GM04503 (cell line): ENCODE data around the gene ANKRD40CL.

Experiments
- DNase-seq: peaks from one replicate; pipeline ENCODE4 v3.0.0-alpha.2; 2012; ENCODE audit warnings: low read depth

The ANKRD40CL gene

DNA sequence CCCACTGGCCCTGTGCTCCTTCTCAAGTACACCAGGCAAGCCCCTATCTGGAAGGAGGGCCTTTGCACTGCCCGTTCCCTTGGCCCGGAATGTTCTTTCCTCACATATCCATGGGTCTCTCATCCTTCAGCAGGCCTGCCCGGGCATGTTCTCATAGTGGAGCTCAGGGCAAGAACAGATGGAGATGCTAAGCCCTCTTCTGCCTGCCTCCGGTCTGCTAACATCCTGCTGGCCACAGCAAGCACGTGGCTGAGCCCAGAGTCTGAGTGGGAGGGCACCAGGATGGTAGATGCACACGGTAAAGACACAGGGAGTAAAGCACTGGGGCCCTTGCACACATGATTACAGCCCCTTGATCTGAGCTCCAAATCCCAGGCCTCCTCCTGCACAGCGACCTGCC, 19.8 kb upstream of the ANKRD40CL start:
- no peak for DNase-seq

DNA sequence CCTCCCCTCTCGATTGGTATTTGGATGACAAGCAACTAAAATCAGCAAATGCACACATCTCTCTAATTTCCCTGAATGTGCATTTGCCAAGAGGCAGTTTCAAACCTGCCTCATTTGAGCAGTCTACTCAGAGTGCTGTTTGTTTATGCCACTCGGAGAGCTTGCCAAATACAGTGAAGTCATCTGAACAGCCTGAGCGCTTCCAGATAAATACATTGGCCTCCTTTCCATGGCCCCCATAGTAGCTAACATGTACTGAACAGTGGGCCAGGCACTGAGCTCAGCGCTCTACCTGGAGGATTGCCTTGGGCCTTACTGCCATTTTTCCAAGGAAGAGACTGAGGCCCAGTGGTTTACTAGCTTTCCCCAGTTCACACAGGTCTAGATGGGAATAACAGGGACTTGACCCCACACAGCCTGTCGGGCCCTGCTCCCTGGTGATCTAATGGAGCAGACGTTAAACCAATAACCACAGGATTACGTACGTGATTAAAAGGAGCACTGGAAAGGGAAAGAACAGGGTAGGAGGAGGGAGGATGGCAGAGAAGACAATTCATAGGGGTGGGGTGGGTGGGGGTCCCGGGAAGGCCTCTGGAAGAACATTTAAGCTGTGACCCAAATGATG, 18.7 kb upstream of the ANKRD40CL start:
- DNase-seq, result peak; percentile 29

DNA sequence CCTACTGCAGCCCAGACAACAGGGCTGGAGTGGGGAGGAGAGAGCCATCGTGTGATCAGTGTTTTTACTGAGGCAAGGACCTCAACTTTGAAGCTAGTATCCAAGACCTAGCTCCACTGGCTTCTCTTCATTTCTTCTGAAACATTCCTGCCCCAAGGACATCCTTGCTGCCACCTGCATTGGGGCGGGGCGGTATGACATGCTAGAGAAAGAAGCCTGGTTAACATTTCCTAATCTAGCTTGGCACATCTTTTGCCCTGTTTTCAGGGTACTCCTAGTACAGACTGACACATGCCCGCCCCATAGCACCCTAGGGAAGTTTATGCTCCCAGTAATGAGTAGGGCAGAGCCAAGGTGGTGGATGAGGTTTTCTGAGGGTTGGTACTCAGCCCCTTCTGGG, 17.8 kb upstream of the ANKRD40CL start:
- no peak for DNase-seq

DNA sequence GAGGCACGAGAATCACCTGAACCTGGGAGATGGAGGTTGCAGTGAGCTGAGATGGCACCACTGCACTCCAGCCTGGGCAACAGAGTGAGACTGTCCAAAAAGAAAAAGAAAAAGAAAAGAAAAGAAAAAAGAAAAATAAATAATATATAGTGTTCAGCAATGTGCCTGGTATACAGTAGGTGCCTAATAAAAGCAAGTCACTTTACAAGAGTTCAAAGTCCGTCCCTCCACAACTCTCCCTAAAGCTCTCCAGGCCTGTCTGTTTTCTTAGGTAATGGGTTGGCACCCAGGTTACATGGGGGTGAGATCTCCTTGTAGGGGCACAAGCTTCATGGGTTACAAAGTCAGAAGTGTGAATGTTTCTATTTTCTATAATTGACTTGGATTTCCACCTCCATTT, 16.6 kb upstream of the ANKRD40CL start:
- DNase-seq, result no peak

DNA sequence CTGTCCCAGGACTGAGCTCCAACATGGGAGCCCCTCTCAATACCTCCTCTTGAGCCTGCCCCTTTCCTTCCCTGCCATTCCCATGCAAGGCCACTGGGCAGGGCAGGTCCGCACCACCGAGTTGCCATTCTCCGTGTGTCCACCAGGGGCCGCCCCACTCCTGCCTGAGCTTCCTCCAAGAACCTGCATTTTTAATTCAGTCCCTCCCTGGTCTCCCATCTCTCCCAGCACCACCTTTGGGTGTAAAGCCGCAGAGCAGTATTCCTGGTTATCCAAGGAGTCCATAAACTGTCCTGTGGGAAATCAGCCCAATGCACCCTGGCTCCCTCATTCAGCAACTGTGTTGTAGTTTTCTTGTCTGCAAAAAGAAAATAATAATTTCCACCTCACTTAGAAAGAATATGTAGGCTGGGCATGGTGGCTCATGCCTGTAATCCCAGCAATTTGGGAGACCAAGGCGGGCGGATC, 15.9 kb upstream of the ANKRD40CL start:
- peak; percentile 26 for DNase-seq

DNA sequence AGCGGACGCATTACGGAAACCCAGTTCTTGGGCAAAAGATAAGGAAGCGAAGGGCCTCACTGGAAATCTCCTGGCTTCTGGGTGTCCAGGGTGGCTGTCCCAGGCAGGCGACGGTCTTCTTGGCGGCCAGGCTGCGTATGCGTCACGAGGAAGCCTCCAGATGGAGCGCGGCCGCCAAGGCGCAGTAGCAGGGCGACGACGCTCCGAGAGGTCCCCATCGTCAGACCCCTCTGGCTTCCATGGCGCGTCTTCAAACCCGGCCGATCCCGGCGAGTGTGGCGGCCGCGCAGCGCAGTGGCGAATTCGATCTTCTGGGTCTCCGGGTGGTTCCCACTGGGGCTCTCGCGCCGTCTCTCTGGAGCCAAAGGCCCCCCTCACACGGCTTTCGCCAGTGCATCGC, 13.8 kb upstream of the ANKRD40CL start:
- no peak for DNase-seq

DNA sequence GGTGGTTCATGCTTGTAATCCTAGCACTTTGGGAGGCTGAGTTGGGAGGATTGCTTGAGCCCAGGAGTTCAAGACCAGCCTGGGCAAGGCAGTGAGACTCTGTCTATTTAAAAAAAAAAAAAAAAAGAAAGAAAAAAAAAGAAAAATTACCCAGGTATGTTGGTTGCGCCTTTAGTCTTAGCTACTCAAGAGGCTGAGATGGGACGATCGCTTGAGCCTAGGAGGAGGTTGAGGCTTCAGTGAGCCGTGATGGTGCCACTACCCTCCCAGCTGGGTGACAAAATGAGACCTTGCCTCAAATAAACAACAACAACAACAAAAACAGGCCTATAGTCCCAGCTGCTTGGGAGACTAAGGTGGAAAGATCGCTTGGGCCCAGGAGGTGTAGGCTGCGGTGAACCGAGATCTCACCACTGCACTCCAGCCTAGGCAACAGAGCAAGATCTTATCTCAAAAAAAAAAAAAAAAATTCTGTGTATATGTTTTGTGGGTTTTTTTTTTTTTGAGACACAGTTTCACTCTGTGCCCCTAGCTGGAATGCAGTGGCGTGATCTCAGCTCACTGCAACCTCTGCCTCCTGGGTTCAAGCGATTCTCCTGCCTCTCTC, 12.5 kb upstream of the ANKRD40CL start:
- DNase-seq, result no peak

DNA sequence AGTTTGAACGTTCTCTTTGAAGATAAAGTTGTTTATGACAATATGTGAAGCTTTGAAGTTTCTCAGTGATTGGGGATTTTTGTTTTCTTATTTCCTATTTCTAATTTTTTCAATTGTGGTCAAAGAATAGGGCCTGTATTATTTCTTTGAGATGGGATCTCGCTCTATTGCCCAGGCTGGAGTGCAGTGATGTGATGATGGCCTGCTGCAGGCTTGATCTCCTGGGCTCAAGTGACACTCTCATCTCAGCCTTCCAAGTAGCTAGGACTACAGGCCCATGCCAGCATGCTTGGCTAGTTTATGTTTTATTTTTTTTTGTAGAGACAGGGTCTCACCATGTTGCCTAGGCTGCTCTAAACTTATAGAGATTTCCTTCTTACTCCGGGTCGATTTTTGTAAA, 11.7 kb upstream of the ANKRD40CL start:
- DNase-seq, result no peak

DNA sequence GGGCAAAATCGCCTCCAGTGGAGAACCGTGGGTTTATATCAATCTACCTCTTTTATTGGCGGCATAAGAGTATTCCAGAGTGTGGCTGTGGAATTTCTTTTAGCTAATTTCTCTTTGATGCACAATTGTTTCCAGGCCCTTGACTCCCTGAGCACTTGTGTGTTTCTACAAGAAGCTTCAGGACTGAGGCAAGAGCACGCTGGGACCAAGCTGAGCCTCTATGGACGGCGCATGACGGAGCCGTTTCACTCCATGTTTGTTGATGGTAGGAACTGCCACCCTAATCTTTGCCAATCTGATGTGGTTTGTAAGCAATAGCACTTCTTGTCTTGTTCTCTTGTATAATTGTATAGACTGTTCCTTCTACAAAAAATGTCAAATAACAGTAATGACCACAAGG, 11.2 kb upstream of the ANKRD40CL start:
- no peak for DNase-seq

DNA sequence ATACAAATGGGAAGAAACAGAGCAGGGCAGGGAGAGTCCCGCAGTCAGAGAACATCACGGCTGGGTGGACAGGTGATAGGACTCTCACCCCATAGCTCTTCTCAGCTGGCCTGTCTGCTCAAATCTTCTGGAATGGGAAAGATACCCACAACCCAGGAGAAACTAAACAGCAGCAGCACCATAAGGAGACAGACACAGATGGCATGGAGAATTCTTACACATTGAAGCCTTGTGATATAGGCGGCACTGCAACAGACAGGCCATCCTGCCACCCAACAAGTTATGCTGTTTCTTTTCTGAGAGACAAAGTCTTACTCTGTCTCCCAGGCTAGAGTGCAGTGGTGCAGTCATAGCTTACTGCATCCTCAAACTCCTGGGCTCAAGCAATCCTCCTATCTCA, 8.6 kb upstream of the ANKRD40CL start:
- DNase-seq, result no peak

DNA sequence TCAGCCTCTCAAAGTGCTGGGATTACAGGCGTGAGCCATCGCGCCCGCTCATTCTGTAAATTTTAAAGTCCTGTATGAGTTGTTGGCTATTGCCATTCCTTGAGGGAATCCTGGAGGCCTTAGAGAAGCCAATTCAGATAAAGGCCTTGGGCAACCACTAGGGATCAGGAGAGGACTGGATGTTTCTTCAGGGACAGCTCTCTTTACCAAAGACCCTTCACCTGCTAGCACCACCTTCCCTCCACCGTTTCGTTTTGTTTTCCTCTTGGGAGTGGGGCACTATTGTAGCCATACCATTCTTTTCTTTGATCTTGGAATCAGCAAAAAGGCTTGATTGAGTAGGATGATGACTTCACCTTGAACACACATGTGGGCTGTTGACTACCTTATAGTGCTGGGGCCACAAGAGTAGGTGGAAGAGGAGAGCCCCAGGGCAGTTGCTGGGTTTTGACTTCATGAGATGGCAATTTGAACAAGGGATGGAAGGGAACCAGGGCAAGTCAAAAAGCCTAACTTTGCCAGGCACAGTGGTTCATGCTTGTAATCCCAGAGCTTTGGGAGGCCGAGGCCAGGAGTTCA, 7.0 kb upstream of the ANKRD40CL start:
- no peak for DNase-seq

DNA sequence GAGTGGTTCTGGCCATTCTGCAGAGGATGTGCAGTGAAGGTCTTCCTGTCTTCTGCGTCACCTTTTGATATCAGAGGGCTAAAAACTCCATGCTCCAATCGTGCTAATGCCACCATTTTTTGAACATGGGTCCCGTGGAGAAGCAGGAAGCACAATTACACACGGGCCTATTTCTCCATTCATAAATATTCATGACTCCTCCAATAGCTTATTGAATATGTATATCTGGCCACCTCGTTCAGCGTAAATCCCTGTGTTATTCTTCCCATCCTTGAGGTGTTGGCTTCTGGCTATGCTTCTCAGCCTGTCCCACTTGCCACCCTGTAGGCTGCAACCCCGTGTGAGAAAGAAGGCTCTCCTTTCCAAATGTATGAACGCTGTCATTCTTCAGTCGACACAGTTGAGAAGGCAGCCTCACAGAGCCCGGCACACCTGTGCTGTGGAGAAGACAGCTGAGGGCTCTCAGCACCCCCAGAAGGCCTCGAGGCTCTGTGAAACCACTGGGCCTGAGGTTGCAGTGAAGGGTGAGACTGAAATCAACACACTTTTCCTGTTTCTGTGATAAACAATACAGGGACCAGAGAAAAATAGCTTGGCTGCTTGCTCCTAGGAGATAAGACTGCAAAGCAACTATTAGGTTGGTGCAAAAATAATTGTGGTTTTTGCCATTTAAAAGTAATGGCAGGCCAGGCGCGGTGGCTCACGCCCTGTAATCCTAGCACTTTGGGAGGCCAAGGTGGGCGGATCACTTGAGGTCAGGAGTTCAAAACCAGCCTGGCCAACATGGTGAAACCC, 4.9 kb upstream of the ANKRD40CL start:
- DNase-seq, result no peak

DNA sequence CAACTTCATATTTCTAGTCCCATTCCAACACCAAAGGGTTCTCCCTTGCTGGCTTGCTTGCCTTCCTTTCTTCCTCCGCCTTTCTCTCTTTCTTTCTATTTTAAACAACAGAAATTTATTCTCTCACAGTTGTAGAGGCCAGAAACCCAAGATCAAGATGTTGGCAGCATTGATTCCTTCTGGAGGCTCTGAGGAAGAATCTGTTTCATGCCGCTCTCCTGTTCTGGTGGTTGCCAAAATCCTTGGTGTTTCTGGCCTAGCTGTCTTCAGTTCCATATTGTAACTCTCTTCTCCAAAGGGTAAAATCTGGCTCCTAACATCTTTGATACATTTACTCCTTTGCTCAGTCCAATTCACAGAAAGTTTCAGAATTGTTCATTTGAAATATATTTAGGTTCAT, 3.0 kb upstream of the ANKRD40CL start:
- no peak for DNase-seq

DNA sequence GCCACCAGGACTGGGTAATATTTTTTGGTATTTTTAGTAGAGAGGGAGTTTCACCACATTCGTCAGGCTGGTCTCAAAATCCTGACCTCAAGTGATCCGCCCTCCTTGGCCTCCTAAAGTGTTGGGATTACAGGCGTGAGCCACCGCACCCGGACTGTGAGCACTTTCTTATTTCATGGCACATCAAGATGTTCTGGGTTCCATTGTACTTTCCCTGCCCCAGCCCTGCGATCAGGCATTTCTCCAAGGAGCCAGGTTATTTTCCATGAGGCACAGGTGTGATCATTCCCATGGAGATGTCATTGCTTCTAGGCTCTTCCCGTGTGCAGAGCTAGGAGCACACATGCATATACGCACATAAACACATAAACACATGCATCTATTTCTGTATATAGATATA, 2.6 kb upstream of the ANKRD40CL start:
- no peak for DNase-seq

DNA sequence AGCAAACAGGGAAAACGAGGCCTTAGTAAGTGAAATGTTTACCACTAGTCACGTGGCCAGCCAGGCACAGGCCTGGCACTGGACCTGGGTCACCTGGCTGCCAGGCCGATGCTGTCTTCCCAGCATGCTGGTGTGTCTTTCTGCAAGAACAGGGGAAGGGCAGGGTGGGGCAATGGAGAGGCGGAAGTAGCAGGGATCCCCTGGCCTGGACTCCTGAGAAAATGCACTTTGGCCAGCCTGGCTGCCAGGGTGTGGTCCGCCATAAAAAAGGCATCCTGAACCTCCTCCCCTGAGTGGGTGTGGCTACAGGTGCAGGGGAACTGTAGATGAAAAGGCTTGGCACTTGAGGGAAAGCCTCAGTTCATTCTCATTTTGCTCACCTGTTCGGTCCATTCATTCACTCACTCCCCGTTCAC, 1.0 kb upstream of the ANKRD40CL start:
- DNase-seq, result no peak

DNA sequence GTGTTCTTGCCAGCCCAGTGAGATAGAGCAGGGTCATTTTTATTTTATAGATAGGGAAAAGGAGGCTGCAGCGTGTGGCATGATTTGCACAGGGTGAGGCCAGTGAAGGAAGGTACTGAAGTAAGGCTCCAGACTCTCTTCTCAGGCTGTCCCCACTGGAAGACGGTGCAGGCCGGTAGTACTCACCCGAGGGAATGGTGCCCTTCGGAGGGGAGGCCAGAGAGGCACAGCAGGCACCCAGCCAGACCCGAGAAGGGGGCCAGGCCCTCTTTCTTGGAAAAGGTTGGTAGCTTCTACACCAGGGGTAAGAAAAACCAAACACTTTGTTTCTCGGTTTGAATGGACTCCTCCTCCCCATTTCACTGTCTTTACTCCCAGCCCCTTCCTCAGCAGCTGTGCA, 288 bp downstream of the ANKRD40CL start:
- no peak for DNase-seq

DNA sequence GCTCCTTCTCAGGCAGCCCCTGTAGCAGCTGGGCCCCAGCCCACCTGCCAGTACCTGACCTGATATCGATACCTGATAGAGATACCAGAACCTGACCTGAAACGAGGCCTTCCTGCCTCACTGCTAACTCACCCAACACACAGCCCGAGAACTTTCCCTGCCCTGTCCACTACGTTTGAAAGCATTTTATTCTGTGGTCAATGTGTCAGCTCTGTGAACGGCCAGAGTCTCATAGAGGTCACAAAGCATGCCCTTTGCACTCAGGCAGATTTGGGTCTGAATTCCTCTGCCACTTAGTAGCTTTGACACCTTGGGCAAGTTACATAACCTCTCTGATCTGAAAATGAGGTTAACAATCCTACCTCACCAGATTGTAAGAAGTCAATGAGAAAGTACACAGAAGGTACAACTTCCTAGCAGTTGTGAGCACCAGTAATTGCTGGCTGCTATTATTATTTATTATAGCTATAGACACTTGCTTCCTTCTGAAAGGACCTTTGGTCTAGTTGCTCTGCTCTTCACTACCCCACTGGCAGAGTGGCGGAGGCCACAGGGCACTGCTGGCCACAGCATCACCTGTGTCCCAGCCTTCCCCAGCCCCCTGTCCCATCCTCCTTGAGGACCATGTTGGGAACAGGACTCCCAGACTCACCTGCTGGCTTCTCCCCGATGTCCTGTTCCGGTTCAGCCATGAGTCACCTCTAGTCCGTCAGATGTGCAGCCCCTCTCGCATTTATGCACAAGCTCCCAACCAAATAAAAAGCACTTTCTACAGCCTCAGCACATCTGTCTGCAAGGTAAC, 895 bp downstream of the ANKRD40CL start:
- no peak for DNase-seq

DNA sequence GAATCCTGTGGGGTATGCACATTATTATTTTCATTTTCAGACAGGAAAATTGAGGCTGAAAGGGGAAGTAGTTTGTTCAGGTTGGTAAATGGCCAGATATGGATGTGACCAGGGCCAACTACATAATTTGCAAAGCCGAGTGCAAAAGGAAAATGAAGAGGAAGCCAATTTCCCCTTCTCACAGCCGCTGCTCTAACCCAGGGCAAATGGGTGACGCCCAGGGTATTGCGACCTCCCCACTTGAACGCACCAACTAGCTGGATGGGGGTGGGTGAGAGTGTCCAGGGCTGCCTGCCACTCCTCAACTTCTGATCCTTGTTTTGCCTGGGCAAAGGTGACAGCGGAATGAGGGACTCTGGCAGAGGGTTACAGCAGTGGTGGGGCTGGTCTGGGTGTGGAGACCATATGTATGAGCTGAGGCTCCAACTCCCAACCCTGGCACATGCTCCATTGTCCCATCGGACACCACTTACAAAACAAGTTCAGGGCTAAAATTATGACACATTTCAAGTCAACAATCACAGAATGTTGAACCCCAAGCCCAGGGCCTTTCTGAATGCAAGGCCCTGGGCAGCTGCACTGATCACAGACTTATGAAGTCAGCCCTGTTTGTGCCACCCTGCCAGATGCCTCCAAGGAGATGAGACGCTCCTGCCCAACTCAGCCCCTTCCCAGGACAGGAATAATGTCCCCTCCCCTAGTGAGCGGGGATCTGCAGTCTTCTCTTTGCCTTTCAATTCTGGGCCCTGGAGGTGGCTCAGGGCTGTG, 1.7 kb downstream of the ANKRD40CL start:
- no peak for DNase-seq

DNA sequence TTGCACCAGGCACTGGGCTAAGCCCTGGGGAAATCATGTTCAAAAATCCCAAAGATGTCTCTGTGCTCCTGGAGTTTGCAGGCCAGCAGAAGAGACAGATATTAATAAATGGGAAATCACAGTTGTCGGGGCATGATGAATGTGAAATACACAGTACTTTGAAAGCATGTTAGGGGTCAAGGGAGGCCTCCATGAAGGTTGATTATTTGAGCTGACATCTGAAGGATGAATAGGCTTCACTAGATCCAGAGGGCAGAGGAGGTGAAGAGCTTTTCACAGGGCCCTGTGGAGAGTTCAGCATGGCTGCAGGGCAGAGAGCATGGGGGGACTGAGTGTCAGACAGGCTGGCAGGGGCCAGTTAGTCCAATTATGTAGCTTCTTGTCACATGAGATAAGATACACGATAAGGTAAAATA, 2.6 kb downstream of the ANKRD40CL start:
- no peak for DNase-seq

DNA sequence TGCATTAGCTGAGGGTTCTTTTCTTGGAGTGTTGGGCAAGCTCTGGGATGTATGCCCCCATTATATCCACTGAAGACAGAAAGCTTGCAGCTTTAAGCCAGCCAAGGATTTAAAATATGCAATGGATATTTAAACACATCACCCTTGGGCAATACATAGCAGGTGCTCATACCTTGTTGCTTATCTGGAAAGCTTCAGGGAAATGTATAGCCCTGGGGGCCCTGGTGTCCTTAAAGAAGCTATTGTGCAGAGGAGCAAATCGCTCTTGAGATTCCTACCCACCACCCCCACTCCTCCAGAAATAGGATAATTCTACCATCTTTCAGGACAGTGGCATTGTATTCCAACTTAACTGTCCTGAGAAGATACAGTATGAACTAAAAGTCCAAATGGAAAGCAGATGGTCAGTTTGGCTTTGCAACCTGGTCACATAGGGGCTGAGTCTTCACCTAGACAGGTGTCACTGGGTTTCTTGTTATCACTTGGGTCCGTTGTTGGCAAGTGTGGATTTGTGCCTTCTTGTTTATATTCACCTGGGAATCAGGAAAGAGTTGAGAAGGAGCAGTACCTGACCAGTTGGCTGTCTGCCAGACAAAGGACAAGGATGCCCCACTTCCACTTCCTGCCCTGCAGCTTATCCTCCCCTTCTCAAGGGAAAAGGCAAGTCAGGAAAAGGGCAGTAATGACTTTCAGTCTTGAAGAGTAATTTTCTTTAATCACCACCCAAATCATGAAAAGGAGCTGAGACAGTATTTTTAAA, 3.4 kb downstream of the ANKRD40CL start:
- no peak for DNase-seq

DNA sequence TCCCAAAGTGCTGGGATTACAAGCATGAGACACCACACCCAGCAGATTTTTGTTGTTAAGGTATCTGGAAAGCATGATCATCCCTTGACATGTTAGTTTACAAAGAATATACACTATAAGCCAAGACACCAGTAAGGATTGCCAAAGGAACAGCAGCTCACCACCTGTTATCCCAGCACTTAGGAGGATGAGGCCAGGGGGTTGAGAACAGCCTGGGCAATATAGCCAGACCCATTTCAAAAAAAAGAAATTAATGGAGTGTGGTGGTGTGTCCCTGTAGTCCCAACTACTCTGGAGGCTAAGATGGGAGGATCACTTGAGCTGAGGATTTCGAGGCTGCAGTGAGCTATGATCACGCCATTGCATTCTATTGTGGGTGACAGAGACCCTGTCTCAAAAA, 5.1 kb downstream of the ANKRD40CL start:
- DNase-seq, result no peak
